ENCODE results near the gene TEX51. TPM values are rescaled to one million over a fixed set of nuclear protein-coding genes. Genes with fewer than 3 reads are reported as not detected.

TEX51 gene
- total and polyA plus RNA-seq, 2 of the 4 experiments (the other 2 are of a cell fraction) = not detected

DNA sequence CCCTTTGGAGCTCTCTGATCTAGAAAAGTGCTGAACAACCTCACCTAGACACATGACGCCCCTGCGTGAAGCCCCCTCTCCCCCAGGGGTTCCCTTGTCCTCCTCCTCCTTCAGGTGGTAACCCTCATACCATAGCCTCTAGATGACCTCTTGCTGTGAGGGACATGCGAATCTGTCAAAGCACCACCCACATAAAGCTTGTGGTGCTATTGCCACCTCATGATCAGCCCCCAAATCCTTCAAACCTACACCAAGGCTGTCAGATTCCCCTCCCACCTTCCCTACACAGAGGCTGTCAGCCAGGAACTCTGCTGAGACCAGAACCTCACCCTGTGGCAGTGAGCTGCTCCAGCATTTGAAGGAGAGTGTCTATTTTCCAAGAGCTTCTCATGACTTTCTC, 43.1 kb upstream of the TEX51 start:
- Histone ChIP-seq H2BK5ac (ENCODE audit: low read depth, low read length, poor library complexity, severe bottlenecking) (no peak overlapping the region), H4K8ac (ENCODE audit: low read depth in 2 of 2, low read length in 2 of 2) (no peak overlapping the region), H3K79me1 (ENCODE audit: low read depth in 1 of 2, low read length in 2 of 2) (no peaks in the 10 kb centered on the region), H3K4me1 (ENCODE audit: control insufficient read depth, insufficient read depth, low read length) (no peaks in the 10 kb centered on the region), H3K4me2 (ENCODE audit: low read depth, low read length) (no peak overlapping the region), H4K91ac (ENCODE audit: insufficient read depth, low read depth, low read length) (no peak overlapping the region), H3K27ac (ENCODE audit: insufficient read depth, low read length) (no peak overlapping the region), H3K56ac (ENCODE audit: extremely low read depth, insufficient read depth, low read length) (no peak overlapping the region), H2BK20ac (ENCODE audit: low read depth, low read length) (no peak overlapping the region), H2BK120ac (ENCODE audit: low read depth, low read length) (no peak overlapping the region), H3K9me1 (ENCODE audit: insufficient read depth, low read length) (no peaks in the 10 kb centered on the region), H3K4ac (ENCODE audit: low read depth, low read length) (no peak overlapping the region), H3K4me3 (ENCODE audit: insufficient read depth, low read depth, low read length) (no peak overlapping the region), H4K20me1 (ENCODE audit: insufficient read depth, low read length) (no peaks in the 10 kb centered on the region), H2AK9ac (replicated peaks; ENCODE audit: low read depth, low read length, poor library complexity) (no peak overlapping the region), H2BK15ac (ENCODE audit: low read depth, low read length) (no peak overlapping the region), H3K23ac (ENCODE audit: low read depth, low read length) (no peak overlapping the region), H3K14ac (replicated peaks; ENCODE audit: low read depth, low read length) (no peak overlapping the region), H3K9ac (ENCODE audit: low read depth, low read length) (no peak overlapping the region), H3K36me3 (ENCODE audit: control insufficient read depth, insufficient read depth, low read length) (no peaks in the 10 kb centered on the region), H3K9me3 (ENCODE audit: control insufficient read depth, insufficient read depth, low read length) (no peaks in the 10 kb centered on the region), H3K18ac (ENCODE audit: low read depth, low read length) (no peak overlapping the region), H2AFZ (replicated peaks; ENCODE audit: low read length, poor library complexity) (no peak overlapping the region), H3K27me3 (ENCODE audit: control insufficient read depth, insufficient read depth, low read length) (no peaks in the 10 kb centered on the region; the same call in 1 of the 2 replicates), H2AK5ac (ENCODE audit: low read depth, low read length) (no peak overlapping the region), H4K5ac (ENCODE audit: low read depth, low read length) (no peak overlapping the region)
- no CpG with 5 or more reads among the region's 3 CpGs for WGBS, 2 experiments (ENCODE audit: extremely low coverage in 2 of 2, insufficient read length in 1 of 2)
- dilution Hi-C loops (cut with HindIII; ENCODE audit: low sequenced_read_pairs, unreplicated experiment) = no loop called here
- CTCF ChIA-PET = no interaction called here
- TF ChIP-seq RCOR1 (IDR thresholded peaks at IDR 0.05; ENCODE audit: insufficient replicate concordance, low read length) (no peak), CHD1 (IDR thresholded peaks at IDR 0.05; ENCODE audit: low read depth, low read length) (no peak), POLR2A (IDR thresholded peaks at IDR 0.05; ENCODE audit: low read depth, low read length) (no peak), SMC3 (IDR thresholded peaks at IDR 0.05; ENCODE audit: low read depth, low read length) (no peak), MAZ (IDR thresholded peaks at IDR 0.05; ENCODE audit: borderline replicate concordance, low read depth, low read length) (no peak), RAD21 (IDR thresholded peaks at IDR 0.05; ENCODE audit: low read length) (no peak)
- TF ChIP-seq, protein P1, sequence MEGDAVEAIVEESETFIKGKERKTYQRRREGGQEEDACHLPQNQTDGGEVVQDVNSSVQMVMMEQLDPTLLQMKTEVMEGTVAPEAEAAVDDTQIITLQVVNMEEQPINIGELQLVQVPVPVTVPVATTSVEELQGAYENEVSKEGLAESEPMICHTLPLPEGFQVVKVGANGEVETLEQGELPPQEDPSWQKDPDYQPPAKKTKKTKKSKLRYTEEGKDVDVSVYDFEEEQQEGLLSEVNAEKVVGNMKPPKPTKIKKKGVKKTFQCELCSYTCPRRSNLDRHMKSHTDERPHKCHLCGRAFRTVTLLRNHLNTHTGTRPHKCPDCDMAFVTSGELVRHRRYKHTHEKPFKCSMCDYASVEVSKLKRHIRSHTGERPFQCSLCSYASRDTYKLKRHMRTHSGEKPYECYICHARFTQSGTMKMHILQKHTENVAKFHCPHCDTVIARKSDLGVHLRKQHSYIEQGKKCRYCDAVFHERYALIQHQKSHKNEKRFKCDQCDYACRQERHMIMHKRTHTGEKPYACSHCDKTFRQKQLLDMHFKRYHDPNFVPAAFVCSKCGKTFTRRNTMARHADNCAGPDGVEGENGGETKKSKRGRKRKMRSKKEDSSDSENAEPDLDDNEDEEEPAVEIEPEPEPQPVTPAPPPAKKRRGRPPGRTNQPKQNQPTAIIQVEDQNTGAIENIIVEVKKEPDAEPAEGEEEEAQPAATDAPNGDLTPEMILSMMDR (conservative IDR thresholded peaks at IDR 0.05; ENCODE audit: low read depth, low read length) = no peak
- no TSS peak for BruUV-seq (replicated peaks)
- DNase-seq (no peak), ATAC-seq (ENCODE audit: low read depth) (no peak)
- in situ Hi-C loops (cut with MboI; ENCODE audit: low sequenced_read_pairs) = no loop called here
- intact Hi-C loops (cut with micrococcal nuclease) = no loop called here
- POLR2A ChIA-PET (ENCODE audit: unreplicated experiment) = no interaction called here

Measured in IMR-90 (cell line).